HepG2 (cell line): ENCODE data around the gene KLF16. TPM values are rescaled to one million over a fixed set of nuclear protein-coding genes. Genes with fewer than 3 reads are reported as not detected.

ENCODE experiments used
- ASH2L ChIP-seq: fragments of 300-600, 200-600 bp; sonication (generic); IDR thresholded peaks from 2 replicates; pipeline ENCODE4 v1.7.0; 2017; ENCODE audit warnings: low read depth, mild to moderate bottlenecking, moderate library complexity, mixed read lengths, low read length; ENCODE audit not compliant: insufficient read length
- IRF2 ChIP-seq: IDR thresholded peaks from 2 replicates; pipeline ENCODE4 v1.6.1; 2018; ENCODE audit warnings: missing genetic modification reagents, missing compliant biosample characterization
- MEIS2 ChIP-seq: sonication (generic); formaldehyde crosslinking; IDR thresholded peaks from 2 replicates; pipeline ENCODE4 v1.9.0; 2021; ENCODE audit warnings: mild to moderate bottlenecking, missing genetic modification reagents
- MTF1 ChIP-seq: sonication (generic); formaldehyde crosslinking; IDR thresholded peaks from 2 replicates; pipeline ENCODE4 v1.5.0; 2020; ENCODE audit warnings: missing genetic modification reagents
- NFAT5 ChIP-seq: sonication (generic); formaldehyde crosslinking; IDR thresholded peaks from 2 replicates; pipeline ENCODE4 v1.4.0; 2020; ENCODE audit warnings: missing genetic modification reagents
- NFKB2 ChIP-seq: sonication (generic); formaldehyde crosslinking; IDR thresholded peaks from 2 replicates; pipeline ENCODE4 v1.4.0; 2020; ENCODE audit warnings: missing genetic modification reagents, borderline replicate concordance
- PCBP2 ChIP-seq: fragments of 200-400 bp; formaldehyde crosslinking; optimal IDR thresholded peaks from 2 replicates; pipeline ENCODE3; 2018; ENCODE audit warnings: low read length, low read depth; ENCODE audit not compliant: poor library complexity, severe bottlenecking
- SRF ChIP-seq: IDR thresholded peaks from 2 replicates; pipeline ENCODE4 v1.6.1; 2011; ENCODE audit warnings: mild to moderate bottlenecking, low read depth, low read length, moderate library complexity
- USF2 ChIP-seq, 2 experiments: sonication (generic) in 1 of 2; formaldehyde crosslinking in 1 of 2; IDR thresholded peaks; 2 replicates each; pipeline versions ENCODE4 v1.5.1 to v1.6.1; 2011 to 2020; ENCODE audit warnings: borderline replicate concordance in 1 of 2, low read depth in 1 of 2, low read length in 1 of 2, mild to moderate bottlenecking in 1 of 2, missing genetic modification reagents in 1 of 2, moderate library complexity in 1 of 2
- ZBTB34 ChIP-seq: sonication (generic); formaldehyde crosslinking; IDR thresholded peaks from 2 replicates; pipeline ENCODE4 v1.8.0; 2022; ENCODE audit warnings: mild to moderate bottlenecking, missing genetic modification reagents
- ZBTB7B ChIP-seq: sonication (generic); formaldehyde crosslinking; IDR thresholded peaks from 2 replicates; pipeline ENCODE4 v1.4.0; 2020; ENCODE audit warnings: missing genetic modification reagents
- ZFP37 ChIP-seq: sonication (generic); formaldehyde crosslinking; IDR thresholded peaks from 2 replicates; pipeline ENCODE4 v1.4.0; 2020; ENCODE audit warnings: missing genetic modification reagents, borderline replicate concordance
- ZFX ChIP-seq: sonication (generic); formaldehyde crosslinking; IDR thresholded peaks from 2 replicates; pipeline ENCODE4 v1.4.0; 2020; ENCODE audit warnings: mild to moderate bottlenecking, low read depth, missing genetic modification reagents, moderate library complexity
- ZNF274 ChIP-seq: sonication (generic); formaldehyde crosslinking; IDR thresholded peaks from 2 replicates; pipeline ENCODE4 v1.5.1; 2020; ENCODE audit warnings: mild to moderate bottlenecking, missing genetic modification reagents
- ZNF34 ChIP-seq: sonication (generic); formaldehyde crosslinking; IDR thresholded peaks from 2 replicates; pipeline ENCODE4 v1.4.0; 2020; ENCODE audit warnings: mild to moderate bottlenecking, missing genetic modification reagents, borderline replicate concordance
- ZNF432 ChIP-seq: sonication (generic); formaldehyde crosslinking; IDR thresholded peaks from 2 replicates; pipeline ENCODE4 v1.5.0; 2020; ENCODE audit warnings: missing genetic modification reagents, mild to moderate bottlenecking, borderline replicate concordance
- ZNF501 ChIP-seq: sonication (generic); formaldehyde crosslinking; IDR thresholded peaks from 2 replicates; pipeline ENCODE4 v1.5.1; 2020; ENCODE audit warnings: mild to moderate bottlenecking, moderate library complexity, missing genetic modification reagents
- ZNF556 ChIP-seq: sonication (generic); formaldehyde crosslinking; IDR thresholded peaks from 2 replicates; pipeline ENCODE4 v1.4.0; 2020; ENCODE audit warnings: mild to moderate bottlenecking, missing genetic modification reagents, borderline replicate concordance
- ZNF878 ChIP-seq: sonication (generic); formaldehyde crosslinking; IDR thresholded peaks from 2 replicates; pipeline ENCODE4 v1.8.1; 2023; ENCODE audit warnings: mild to moderate bottlenecking, missing genetic modification reagents, moderate library complexity
- ZNF891 ChIP-seq: sonication (generic); formaldehyde crosslinking; IDR thresholded peaks from 2 replicates; pipeline ENCODE4 v1.5.0; 2020; ENCODE audit warnings: mild to moderate bottlenecking, missing genetic modification reagents
- polyA plus RNA-seq, 8 experiments: library from polyadenylated mRNA; depleted of rRNA in 3 of 8; stranded (reverse) in 7 of 8; unstranded in 1 of 8; fragments of >200 nt; fragmentation: Illumina TruSeq in 4 of 8; extraction: Trizol in 4 of 8; gene quantifications; 2 replicates each; pipeline versions ENCODE4 v1.2.1 to v1.2.3, GENCODE V29; 2011 to 2016; ENCODE audit warnings: low read depth in 4 of 8, missing spikeins in 1 of 8, mixed read lengths in 1 of 8; ENCODE audit not compliant: insufficient read depth in 1 of 8
- total RNA-seq, 5 experiments: library from RNA; depleted of rRNA; stranded (reverse); fragments of >200 nt; fragmentation: Illumina TruSeq; extraction: Trizol; gene quantifications; 2 replicates each; pipeline ENCODE4 v1.2.3, GENCODE V29; 2016; ENCODE audit warnings: low read depth in 1 of 5

The KLF16 gene
- total and polyA plus RNA-seq, 2 of the 13 experiments (the other 11 are each of a cell fraction or from before 2014, with no cell fraction given) = 3.5 to 6.7 TPM

- TF ChIP-seq ZNF501 (CRISPR knock-in tag) (peak; percentile 76), ZNF34 (CRISPR knock-in tag) (no peak), ZFX (peak; percentile 75), ZNF878 (CRISPR knock-in tag) (no peak), MEIS2 (no peak), ZNF432 (CRISPR knock-in tag) (no peak), ASH2L (peak; percentile 47), ZNF556 (CRISPR knock-in tag) (peak; percentile 35; the same call in 1 of the 2 replicates), ZBTB7B (CRISPR knock-in tag) (peak; percentile 75), IRF2 (peak; percentile 41; the same call in 1 of the 2 replicates), USF2 (IDR thresholded peaks at IDR 0.05; ENCODE audit: low read depth, low read length) (no peak), USF2 (CRISPR knock-in tag; IDR thresholded peaks at IDR 0.05; ENCODE audit: borderline replicate concordance) (no peak), ZNF891 (CRISPR knock-in tag) (peak; percentile 43; the same call in 1 of the 2 replicates), SRF (no peak), NFAT5 (no peak), NFKB2 (CRISPR knock-in tag) (no peak), MTF1 (CRISPR knock-in tag) (no peak), ZNF274 (CRISPR knock-in tag) (peak; percentile 40; the same call in 1 of the 2 replicates), ZFP37 (CRISPR knock-in tag) (no peak), ZBTB34 (0 out of 2 replicates have a peak, but pooled peaks have one; percentile 32), PCBP2 (no peak)
Observed at GRCh38 chr19:1864480-1865171, 1.2 kb upstream of the KLF16 start (continued).
